ENCODE data around the gene CABP4. TPM values are rescaled to one million over a fixed set of nuclear protein-coding genes. Genes with fewer than 3 reads are reported as not detected.

CABP4 gene
- total and polyA plus RNA-seq, 7 donors, result 0.35 to 1.9 (median 0.93) TPM

DNA sequence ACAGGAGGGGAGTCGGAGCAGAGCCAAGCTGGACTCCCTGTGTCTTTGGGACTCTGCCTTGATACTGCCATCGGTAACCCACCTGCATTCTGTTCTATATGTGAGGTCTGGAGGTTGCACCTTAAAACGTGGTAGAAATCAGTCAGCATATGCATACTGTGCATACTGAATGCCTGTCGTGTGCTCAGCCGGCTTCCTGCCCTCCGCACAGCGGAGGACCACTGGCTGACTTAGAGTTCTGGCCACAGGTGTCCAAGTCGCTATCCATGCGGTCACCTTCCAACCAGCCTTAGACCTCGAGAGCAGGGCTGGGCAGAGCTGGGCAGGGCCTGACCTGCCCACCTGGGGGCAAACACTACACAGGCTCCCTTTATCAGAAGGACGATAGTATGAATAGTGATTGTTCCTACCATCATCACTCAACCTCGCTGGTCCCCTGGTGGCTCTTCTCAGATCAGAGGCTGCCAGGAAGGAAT is 47.4 kb upstream of the CABP4 start:
- Histone ChIP-seq H3K4me1 (no peaks in the 10 kb centered on the region), H3K36me3 (ENCODE audit: insufficient read depth in 1 of 2, low read depth in 1 of 2) (no peaks in the 10 kb centered on the region), H3K9me3 (no peaks in the 10 kb centered on the region), H3K4me3 (no peak overlapping the region), H3K27me3 (ENCODE audit: insufficient read depth in 3 of 3, low read length in 2 of 3) (peaks cover 0 to 32% (median 9%) of the 10 kb centered on the region in 3 donors), H3K27ac (no peak overlapping the region)
- no peak for ATAC-seq
- WGBS, 3 donors, result 53 to 71% (median 61%) methylated on average over 12 of the region's 12 CpGs
- intact Hi-C loops (cut with DNase I), result no loop called here
- DNase-seq, result no peak
- TF ChIP-seq, protein P1, sequence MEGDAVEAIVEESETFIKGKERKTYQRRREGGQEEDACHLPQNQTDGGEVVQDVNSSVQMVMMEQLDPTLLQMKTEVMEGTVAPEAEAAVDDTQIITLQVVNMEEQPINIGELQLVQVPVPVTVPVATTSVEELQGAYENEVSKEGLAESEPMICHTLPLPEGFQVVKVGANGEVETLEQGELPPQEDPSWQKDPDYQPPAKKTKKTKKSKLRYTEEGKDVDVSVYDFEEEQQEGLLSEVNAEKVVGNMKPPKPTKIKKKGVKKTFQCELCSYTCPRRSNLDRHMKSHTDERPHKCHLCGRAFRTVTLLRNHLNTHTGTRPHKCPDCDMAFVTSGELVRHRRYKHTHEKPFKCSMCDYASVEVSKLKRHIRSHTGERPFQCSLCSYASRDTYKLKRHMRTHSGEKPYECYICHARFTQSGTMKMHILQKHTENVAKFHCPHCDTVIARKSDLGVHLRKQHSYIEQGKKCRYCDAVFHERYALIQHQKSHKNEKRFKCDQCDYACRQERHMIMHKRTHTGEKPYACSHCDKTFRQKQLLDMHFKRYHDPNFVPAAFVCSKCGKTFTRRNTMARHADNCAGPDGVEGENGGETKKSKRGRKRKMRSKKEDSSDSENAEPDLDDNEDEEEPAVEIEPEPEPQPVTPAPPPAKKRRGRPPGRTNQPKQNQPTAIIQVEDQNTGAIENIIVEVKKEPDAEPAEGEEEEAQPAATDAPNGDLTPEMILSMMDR (IDR thresholded peaks at IDR 0.05), result no peak

- Histone ChIP-seq H3K27ac (no peak overlapping the region), H3K27me3 (ENCODE audit: insufficient read depth in 3 of 3, low read length in 2 of 3) (peaks cover 0 to 32% (median 11%) of the 10 kb centered on the region in 3 donors), H3K9me3 (no peaks in the 10 kb centered on the region), H3K4me3 (no peak overlapping the region), H3K36me3 (ENCODE audit: insufficient read depth in 1 of 2, low read depth in 1 of 2) (no peaks in the 10 kb centered on the region), H3K4me1 (no peaks in the 10 kb centered on the region)
- 65 to 71% (median 67%) methylated on average over 18 of the region's 18 CpGs for WGBS, 3 donors
- TF ChIP-seq, protein P1 (IDR thresholded peaks at IDR 0.05), result no peak
- intact Hi-C loops (cut with DNase I), result no loop called here
- ATAC-seq (no peak), DNase-seq (no peak)
Observed at GRCh38 chr11:67408437-67409200, 46.5 kb upstream of the CABP4 start.

DNA sequence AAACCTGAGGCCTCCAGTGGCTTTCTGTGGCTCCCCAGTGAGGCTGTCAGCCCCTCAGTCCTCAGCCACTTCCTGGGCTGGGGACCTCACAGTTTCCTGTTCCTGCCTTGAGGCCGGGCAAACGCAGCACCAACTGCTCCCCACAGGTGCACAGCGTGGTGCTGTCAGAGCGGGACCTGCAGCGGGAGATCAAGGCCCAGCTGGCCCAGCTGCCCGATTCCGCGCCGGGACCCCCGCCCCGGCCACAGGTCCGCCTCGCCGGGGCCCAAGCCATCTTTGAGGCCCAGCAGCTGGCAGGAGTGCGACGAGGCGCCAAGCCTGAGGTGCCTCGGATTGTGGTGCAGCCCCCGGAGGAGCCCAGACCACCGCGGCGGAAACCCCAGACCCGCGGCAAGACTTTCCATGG is 45.9 kb upstream of the CABP4 start:
- H3K27ac ChIP-seq, result no peak overlapping the region
- intact Hi-C loops (cut with DNase I), result no loop called here

GRCh38 chr11:67409781-67410368 is 45.3 kb upstream of the CABP4 start:
- no peak overlapping the region for H3K4me3 ChIP-seq
- intact Hi-C loops (cut with DNase I), result no loop called here
- H3K4me1 ChIP-seq, result no peaks in the 10 kb centered on the region
- TF ChIP-seq, protein P1 (IDR thresholded peaks at IDR 0.05), result no peak
- peaks cover 0 to 32% (median 11%) of the 10 kb centered on the region in 3 donors for H3K27me3 ChIP-seq (ENCODE audit: insufficient read depth in 3 of 3, low read length in 2 of 3)
- no peak for DNase-seq
- WGBS, 3 donors, result 23 to 36% (median 27%) methylated on average over 12 to 13 of the region's 13 CpGs
- no peak overlapping the region for H3K27ac ChIP-seq
- no peaks in the 10 kb centered on the region for H3K36me3 ChIP-seq (ENCODE audit: insufficient read depth in 1 of 2, low read depth in 1 of 2)
- ATAC-seq, result peak in 1 of 4 donors; percentile 8
- no peaks in the 10 kb centered on the region for H3K9me3 ChIP-seq

More for the DNA sequence above, 45.9 kb upstream of the CABP4 start:
- TF ChIP-seq, protein P1 (IDR thresholded peaks at IDR 0.05), result no peak
- no peaks in the 10 kb centered on the region for H3K36me3 ChIP-seq (ENCODE audit: insufficient read depth in 1 of 2, low read depth in 1 of 2)
- no peak overlapping the region for H3K4me3 ChIP-seq
- no peaks in the 10 kb centered on the region for H3K9me3 ChIP-seq
- ATAC-seq (no peak), DNase-seq (no peak)
- WGBS, 3 donors, result 33 to 58% (median 47%) methylated on average over 24 of the region's 24 CpGs
- H3K27me3 ChIP-seq (ENCODE audit: insufficient read depth in 3 of 3, low read length in 2 of 3), result peaks cover 0 to 32% (median 11%) of the 10 kb centered on the region in 3 donors
- no peaks in the 10 kb centered on the region for H3K4me1 ChIP-seq
